Measurements from ENCODE around the gene MINAR2.

GRCh38 chr5:129718471-129719090 lies 29.3 kb upstream of the MINAR2 start:
- no peak for TF ChIP-seq POLR2AphosphoS5 (IDR thresholded peaks at IDR 0.05; ENCODE audit: low read depth, low read length)
- no peak for TF ChIP-seq SIN3A (IDR thresholded peaks at IDR 0.05; ENCODE audit: borderline replicate concordance, insufficient read depth, low read length)
